ENCODE measurements around the gene SIRT3. TPM values are rescaled to one million over a fixed set of nuclear protein-coding genes. Genes with fewer than 3 reads are reported as not detected.
"Not testable (repeated sequence)": the region's sequence is repeated elsewhere in the genome, so short reads cannot be mapped to it uniquely, and the experiment has no call there.

Gene SIRT3
- total RNA-seq, 1 experiment from 2014 or later, result 12.3 TPM

- DNase-seq (ENCODE audit: low spot score), result no peak
Measured at GRCh38 chr11:240315-240714, 4.2 kb upstream of the SIRT3 start.

GRCh38 chr11:238346-238745 is 2.2 kb upstream of the SIRT3 start:
- DNase-seq (ENCODE audit: low spot score), result not testable (repeated sequence)

- peak; percentile 78 for DNase-seq (ENCODE audit: low spot score)
Measured at GRCh38 chr11:236774-237767, 929 bp upstream of the SIRT3 start, which contains the start of gene PSMD13. Gene PSMD13 (plus strand): TSS chr11:236976. CDS start chr11:237050, 74 bp downstream.

GRCh38 chr11:235609-235996 is 539 bp downstream of the SIRT3 start:
- no peak for DNase-seq (ENCODE audit: low spot score)

GRCh38 chr11:235180-235579 is 962 bp downstream of the SIRT3 start:
- no peak for DNase-seq (ENCODE audit: low spot score)

- no peak for DNase-seq (ENCODE audit: low spot score)
Measured at GRCh38 chr11:232783-233565, 3.2 kb downstream of the SIRT3 start.

GRCh38 chr11:230431-230830 is 5.7 kb downstream of the SIRT3 start:
- DNase-seq (ENCODE audit: low spot score), result no peak

GRCh38 chr11:227824-228379 is 8.2 kb downstream of the SIRT3 start:
- no peak for DNase-seq (ENCODE audit: low spot score)

- peak; percentile 68 for DNase-seq (ENCODE audit: low spot score)
Measured at GRCh38 chr11:225734-226453, 10.2 kb downstream of the SIRT3 start.

- no peak for DNase-seq (ENCODE audit: low spot score)
Measured at GRCh38 chr11:224424-224823, 11.7 kb downstream of the SIRT3 start.

- DNase-seq (ENCODE audit: low spot score), result no peak
Measured at GRCh38 chr11:223884-224283, 12.3 kb downstream of the SIRT3 start.

- DNase-seq (ENCODE audit: low spot score), result no peak
Measured at GRCh38 chr11:223026-223789, 12.9 kb downstream of the SIRT3 start.

GRCh38 chr11:221998-222789 is 13.9 kb downstream of the SIRT3 start:
- DNase-seq (ENCODE audit: low spot score), result no peak

- DNase-seq (ENCODE audit: low spot score), result no peak
Measured at GRCh38 chr11:221539-221938, 14.6 kb downstream of the SIRT3 start.

- DNase-seq (ENCODE audit: low spot score), result not testable (repeated sequence)
Measured at GRCh38 chr11:220641-221215, 15.4 kb downstream of the SIRT3 start.

- DNase-seq (ENCODE audit: low spot score), result no peak
Measured at GRCh38 chr11:218815-219593, 17.1 kb downstream of the SIRT3 start.

- no peak for DNase-seq (ENCODE audit: low spot score)
Measured at GRCh38 chr11:217704-218103, 18.4 kb downstream of the SIRT3 start.

GRCh38 chr11:216081-216974 is 19.8 kb downstream of the SIRT3 start:
- DNase-seq (ENCODE audit: low spot score), result no peak

All from H4 (cell line).